A549 (cell line): ENCODE data around the gene ADSS1. TPM values are rescaled to one million over a fixed set of nuclear protein-coding genes. Genes with fewer than 3 reads are reported as not detected.
A peak's percentile ranks its signal among the peaks of the same experiment; 100 is the strongest.

Source experiments
- ATAC-seq, 2 experiments: fragments of 200-7000 bp in 1 of 2; fragments of >200 bp in 1 of 2; cut with Nextera tagmentation in 1 of 2; cut with Tn5 transposase in 1 of 2; 3 replicates each; pipeline versions ENCODE4 v1.8.0 to v1.9.1; 2018 to 2020; ENCODE audit warnings: mild to moderate bottlenecking in 1 of 2, moderate library complexity in 1 of 2
- CTCF ChIA-PET: fragments of 300-600 bp; sonication (Branson Sonifier 250); formaldehyde crosslinking; extraction: SDS; loops from one replicate; lab custom pipeline; 2021; ENCODE audit warnings: antibody characterized with exemption, inconsistent platforms; lab: Yijun Ruan, JAX
- POLR2A ChIA-PET: fragments of 350-600 bp; formaldehyde crosslinking; extraction: SDS; loops from one replicate; lab custom pipeline; 2021; ENCODE audit warnings: antibody characterized with exemption, inconsistent platforms; lab: Yijun Ruan, JAX
- DNase-seq, 2 experiments: peaks; one replicate each; pipeline versions ENCODE4 v3.0.0 to v3.0.0-alpha.2; 2011 to 2016; ENCODE audit warnings: low read depth in 1 of 2, low spot score in 1 of 2
- FAIRE-seq: peaks from 2 replicates; lab custom pipeline; 2011; peaks lifted over from hg19 to GRCh38; lab: Jason Lieb, UNC
- H3K27ac ChIP-seq, 2 experiments: fragments of >200 bp; sonication (Bioruptor Twin); formaldehyde crosslinking; 3 replicates each; pipeline ENCODE4 v1.5.1; 2016 to 2017
- H3K4me1 ChIP-seq: fragments of >200 bp; sonication (Bioruptor Twin); formaldehyde crosslinking; 3 replicates; pipeline ENCODE4 v1.6.1; 2016
- H3K4me2 ChIP-seq: fragments of >200 bp; sonication (Bioruptor Twin); formaldehyde crosslinking; 3 replicates; pipeline ENCODE4 v1.6.1; 2016
- H3K4me3 ChIP-seq: fragments of >200 bp; sonication (Bioruptor Twin); formaldehyde crosslinking; 3 replicates; pipeline ENCODE4 v1.5.1; 2016
- H3K9me3 ChIP-seq: fragments of >200 bp; sonication (Bioruptor Twin); formaldehyde crosslinking; 3 replicates; pipeline ENCODE4 v1.6.1; 2016
- BCL3 ChIP-seq: fragments of >200 bp; sonication (Bioruptor Twin); formaldehyde crosslinking; IDR thresholded peaks from 3 replicates; pipeline ENCODE4 v1.6.1; 2016
- CBX2 ChIP-seq: fragments of 200-600 bp; sonication (generic); IDR thresholded peaks from 2 replicates; pipeline ENCODE4 v1.6.1; 2016; ENCODE audit warnings: low read depth, mild to moderate bottlenecking, borderline replicate concordance
- CHD2 ChIP-seq: fragments of 150-350 bp; IDR thresholded peaks from 2 replicates; pipeline ENCODE4 v1.6.1; 2014; ENCODE audit warnings: low read length; ENCODE audit not compliant: partially characterized antibody
- ELK1 ChIP-seq: fragments of 150-350 bp; IDR thresholded peaks from 2 replicates; pipeline ENCODE4 v1.6.1; 2014; ENCODE audit warnings: low read depth, mild to moderate bottlenecking, low read length
- EP300 ChIP-seq, 2 experiments: fragments of >200 bp; sonication (Bioruptor Twin); formaldehyde crosslinking; IDR thresholded peaks; 2 replicates in 1 of 2; 3 replicates in 1 of 2; pipeline ENCODE4 v1.6.1; 2016 to 2017
- ESRRA ChIP-seq: fragments of 150-350 bp; IDR thresholded peaks from 2 replicates; pipeline ENCODE4 v1.6.1; 2014; ENCODE audit warnings: mild to moderate bottlenecking, low read length, borderline replicate concordance
- FOSL2 ChIP-seq, 2 experiments: fragments of 450-650 bp in 1 of 2; fragments of >200 bp in 1 of 2; sonication (Bioruptor Twin) in 1 of 2; formaldehyde crosslinking; IDR thresholded peaks; 2 replicates each; pipeline versions ENCODE4 v1.5.0 to v1.6.1; 2016 to 2020; ENCODE audit warnings: mild to moderate bottlenecking in 1 of 2, moderate library complexity in 1 of 2
- GATA3 ChIP-seq: IDR thresholded peaks from 2 replicates; pipeline ENCODE4 v1.6.1; 2012; ENCODE audit warnings: borderline replicate concordance
- HOXB5 ChIP-seq: fragments of 250-450 bp; sonication (Bioruptor Pico); IDR thresholded peaks from 2 replicates; pipeline ENCODE4 v1.5.0; 2020; ENCODE audit warnings: mild to moderate bottlenecking, moderate library complexity
- JUNB ChIP-seq: fragments of >200 bp; sonication (Bioruptor Twin); formaldehyde crosslinking; IDR thresholded peaks from 2 replicates; pipeline ENCODE4 v1.6.1; 2016
- NFE2L2 ChIP-seq: fragments of 150-350 bp; conservative IDR thresholded peaks from 2 replicates; pipeline ENCODE4 v1.6.1; 2014; ENCODE audit warnings: low read length
- RAD21 ChIP-seq, 2 experiments: fragments of >200 bp in 1 of 2; sonication (Bioruptor Twin) in 1 of 2; formaldehyde crosslinking in 1 of 2; IDR thresholded peaks in 1 of 2; conservative IDR thresholded peaks in 1 of 2; 2 replicates in 1 of 2; 3 replicates in 1 of 2; pipeline ENCODE4 v1.6.1; 2012 to 2018; ENCODE audit warnings: inconsistent platforms in 1 of 2
- REST ChIP-seq: fragments of 200-600 bp; sonication (generic); IDR thresholded peaks from 2 replicates; pipeline ENCODE4 v1.6.1; 2016; ENCODE audit warnings: antibody characterized with exemption, mild to moderate bottlenecking, moderate library complexity
- RFX5 ChIP-seq: fragments of 450-650 bp; IDR thresholded peaks from 2 replicates; pipeline ENCODE4 v1.7.1; 2014; ENCODE audit warnings: antibody characterized with exemption, mild to moderate bottlenecking, moderate library complexity
- RNF2 ChIP-seq: fragments of 200-600 bp; sonication (generic); IDR thresholded peaks from 2 replicates; pipeline ENCODE4 v1.6.1; 2016; ENCODE audit warnings: low read depth, mild to moderate bottlenecking, antibody characterized with exemption, moderate library complexity, borderline replicate concordance
- ZNF302 ChIP-seq: fragments of 250-450 bp; sonication (Bioruptor Pico); IDR thresholded peaks from 2 replicates; pipeline ENCODE4 v1.9.0; 2021; ENCODE audit warnings: inconsistent platforms, mild to moderate bottlenecking, moderate library complexity
- ZSCAN20 ChIP-seq: fragments of 250-450 bp; sonication (Bioruptor Pico); IDR thresholded peaks from 2 replicates; pipeline ENCODE4 v1.8.0; 2022; ENCODE audit warnings: mild to moderate bottlenecking, moderate library complexity
- WGBS: methylation state at CpG from one replicate; pipeline ENCODE4 v1.1.6; 2017; ENCODE audit errors: missing lambda C conversion rate; 5-methylcytosine and 5-hydroxymethylcytosine counted together
- polyA plus RNA-seq, 4 experiments: library from polyadenylated mRNA; depleted of rRNA in 3 of 4; stranded (reverse); fragments of >200 nt; fragmentation: RNase III in 1 of 4; extraction: RNeasy Plus Mini Kit Qiagen cat#74134 plus additional on column Dnase treatment in 1 of 4; gene quantifications; 2 replicates in 3 of 4; 3 replicates in 1 of 4; pipeline ENCODE4 v1.2.3, GENCODE V29; 2011 to 2017

Gene ADSS1
- polyA plus RNA-seq, 2 of the 4 experiments (the other 2 are of a cell fraction): 6.2 to 10.1 TPM

- ChIA-PET CTCF (interaction anchor here (0.6 to 13.1 kb wide), 6 partner anchors 10 to 72 kb away, joined by 3 to 143 read pairs (median 10); partner anchors contain the start of gene ADSS1), POLR2A (interaction anchor here (2.2 kb wide), 1 partner anchor 18 kb away, joined by 4 read pairs; no protein-coding TSS in a partner anchor)
- H3K4me2 ChIP-seq: peak overlapping the region; percentile 76
- DNase-seq (no peak), FAIRE-seq (no peak), ATAC-seq (0 out of 6 replicates have a peak, but pooled peaks of 1 of the 2 experiments have one; percentile 6)
- H3K27ac ChIP-seq: peak overlapping the region; percentile 31 to 98; a peak in 4 of 6 replicates
- WGBS: 74% methylated on average over 11 of the region's 19 CpGs
- TF ChIP-seq GATA3 (no peak), JUNB (no peak), ZSCAN20 (CRISPR knock-in tag) (no peak), ELK1 (no peak), RNF2 (no peak), BCL3 (no peak), CBX2 (no peak), FOSL2 (IDR thresholded peaks at IDR 0.05) (no peak), FOSL2 (CRISPR knock-in tag; IDR thresholded peaks at IDR 0.05) (no peak), RFX5 (no peak), ESRRA (no peak), NFE2L2 (no peak), REST (no peak), CHD2 (no peak), RAD21 (conservative IDR thresholded peaks at IDR 0.05 in 1 of 2, IDR thresholded peaks at IDR 0.05 in 1 of 2) (no peak), HOXB5 (CRISPR knock-in tag) (no peak)
- H3K4me1 ChIP-seq: peaks cover 95% of the 10 kb centered on the region
- no peak overlapping the region for H3K4me3 ChIP-seq
- no peaks in the 10 kb centered on the region for H3K9me3 ChIP-seq
Measured at GRCh38 chr14:104694991-104695659, 28.9 kb upstream of the ADSS1 start.

- H3K4me2 ChIP-seq: peak overlapping the region; percentile 76; the same call in 2 of the 3 replicates
- no peak overlapping the region for H3K4me3 ChIP-seq
- POLR2A ChIA-PET: no interaction called here
- WGBS: 77% methylated on average over 6 of the region's 6 CpGs
- no peaks in the 10 kb centered on the region for H3K9me3 ChIP-seq
- DNase-seq (no peak), FAIRE-seq (no peak), ATAC-seq (no peak)
- peaks cover 94% of the 10 kb centered on the region for H3K4me1 ChIP-seq
- TF ChIP-seq ZNF302 (CRISPR knock-in tag) (no peak), JUNB (no peak), EP300 (IDR thresholded peaks at IDR 0.05) (no peak)
- CTCF ChIA-PET: interaction anchor here (3.5 to 13.1 kb wide), 3 partner anchors 10 to 30 kb away, joined by 15 to 143 read pairs (median 18); no protein-coding TSS in a partner anchor
- H3K27ac ChIP-seq: peak overlapping the region; percentile 31 to 98; a peak in 3 of 6 replicates
Measured at GRCh38 chr14:104695660-104696000, 28.4 kb upstream of the ADSS1 start.
